SK-N-SH (cell line): ENCODE data around the gene DAB2. TPM values are rescaled to one million over a fixed set of nuclear protein-coding genes. Genes with fewer than 3 reads are reported as not detected.

Experiments used
- CTCF ChIA-PET: fragments of 300-600, 350-600 bp; formaldehyde crosslinking; extraction: SDS; loops from one replicate; lab custom pipeline; 2021; lab: Yijun Ruan, JAX
- POLR2A ChIA-PET: fragments of 350-600 bp; sonication (Branson Sonifier 250); formaldehyde crosslinking; extraction: SDS; loops from one replicate; lab custom pipeline; 2020; ENCODE audit warnings: antibody characterized with exemption, inconsistent platforms; lab: Yijun Ruan, JAX
- DNase-seq: peaks from one replicate; pipeline ENCODE4 v3.0.0; 2012
- H2AFZ ChIP-seq: fragments of 200-600 bp; sonication (generic); 2 replicates; pipeline ENCODE4 v1.8.1; 2016; ENCODE audit warnings: antibody characterized with exemption, mild to moderate bottlenecking, low read depth
- H3F3A ChIP-seq: fragments of 200-600 bp; sonication (generic); replicated peaks from 2 replicates; pipeline ENCODE3; 2016; ENCODE audit warnings: antibody characterized with exemption, mild to moderate bottlenecking; ENCODE audit not compliant: insufficient read depth
- H3K27ac ChIP-seq, 2 experiments: fragments of 200-500 bp in 1 of 2; fragments of 200-600 bp in 1 of 2; sonication (Bioruptor generic) in 1 of 2; sonication (generic), shearing (Covaris generic) in 1 of 2; 2 replicates each; pipeline versions ENCODE4 v1.5.1 to v1.6.1; 2014 to 2016; ENCODE audit warnings: low read depth in 2 of 2, inconsistent platforms in 1 of 2, low read length in 1 of 2, mild to moderate bottlenecking in 1 of 2, mixed read lengths in 1 of 2
- H3K27me3 ChIP-seq: fragments of 200-600 bp; sonication (generic), shearing (Covaris generic); 2 replicates; pipeline ENCODE4 v1.6.1; 2016; ENCODE audit warnings: mixed run types; ENCODE audit not compliant: insufficient read depth
- H3K36me3 ChIP-seq, 2 experiments: fragments of 200-500 bp in 1 of 2; fragments of 200-600 bp in 1 of 2; sonication (Bioruptor generic) in 1 of 2; sonication (generic) in 1 of 2; replicated peaks in 1 of 2; 2 replicates each; pipeline versions ENCODE3 to v1.5.1; 2014 to 2016; ENCODE audit warnings: low read length in 1 of 2, mild to moderate bottlenecking in 1 of 2; ENCODE audit not compliant: insufficient read depth in 2 of 2, control insufficient read depth in 1 of 2
- H3K4me1 ChIP-seq, 2 experiments: fragments of 200-500 bp in 1 of 2; fragments of 200-600 bp in 1 of 2; sonication (Bioruptor generic) in 1 of 2; sonication (generic), shearing (Covaris generic) in 1 of 2; 2 replicates each; pipeline versions ENCODE4 v1.5.1 to v1.6.1; 2014 to 2016; ENCODE audit warnings: low read depth in 1 of 2, low read length in 1 of 2, mixed run types in 1 of 2; ENCODE audit not compliant: insufficient read depth in 2 of 2, control insufficient read depth in 1 of 2
- H3K4me2 ChIP-seq: fragments of 200-600 bp; sonication (generic), shearing (Covaris generic); 2 replicates; pipeline ENCODE4 v1.6.1; 2017; ENCODE audit warnings: mixed run types
- H3K4me3 ChIP-seq, 2 experiments: fragments of 200-500 bp in 1 of 2; fragments of 200-600 bp in 1 of 2; sonication (Bioruptor generic) in 1 of 2; sonication (generic), shearing (Covaris generic) in 1 of 2; 2 replicates each; pipeline versions ENCODE4 v1.5.1 to v1.8.1; 2014 to 2016; ENCODE audit warnings: low read depth in 2 of 2, inconsistent platforms in 1 of 2, low read length in 1 of 2, mild to moderate bottlenecking in 1 of 2, mixed read lengths in 1 of 2, moderate library complexity in 1 of 2
- H3K79me2 ChIP-seq: fragments of 200-600 bp; sonication (generic); 2 replicates; pipeline ENCODE4 v1.8.1; 2017; ENCODE audit warnings: mild to moderate bottlenecking; ENCODE audit not compliant: insufficient read depth
- H3K9ac ChIP-seq: fragments of 200-600 bp; sonication (generic); 2 replicates; pipeline ENCODE4 v1.6.1; 2017; ENCODE audit warnings: mixed run types
- H3K9me2 ChIP-seq: fragments of 200-600 bp; sonication (generic); 2 replicates; pipeline ENCODE4 v1.6.1; 2017; ENCODE audit warnings: mixed run types
- H3K9me3 ChIP-seq: fragments of 200-600 bp; sonication (generic); 2 replicates; pipeline ENCODE4 v1.6.1; 2017; ENCODE audit warnings: mixed run types, mild to moderate bottlenecking, moderate library complexity
- H4K20me1 ChIP-seq: fragments of 200-600 bp; sonication (generic); 2 replicates; pipeline ENCODE4 v1.6.1; 2017; ENCODE audit warnings: mild to moderate bottlenecking, mixed run types; ENCODE audit not compliant: insufficient read depth
- CHD2 ChIP-seq: fragments of 150-350 bp; IDR thresholded peaks from 2 replicates; pipeline ENCODE4 v1.6.1; 2018; ENCODE audit warnings: low read length; ENCODE audit not compliant: partially characterized antibody
- CTCF ChIP-seq: fragments of 200-600 bp; sonication (generic); IDR thresholded peaks from 2 replicates; pipeline ENCODE4 v1.6.1; 2017; ENCODE audit warnings: antibody characterized with exemption, mild to moderate bottlenecking, moderate library complexity
- EP300 ChIP-seq, 2 experiments: IDR thresholded peaks; 2 replicates each; pipeline versions ENCODE4 v1.4.0 to v1.6.1; 2012; ENCODE audit warnings: borderline replicate concordance in 1 of 2, low read depth in 1 of 2, low read length in 1 of 2
- FOXJ3 ChIP-seq: sonication (generic); formaldehyde crosslinking; IDR thresholded peaks from 2 replicates; pipeline ENCODE4 v1.5.1; 2020; ENCODE audit warnings: mild to moderate bottlenecking, missing genetic modification reagents
- GABPA ChIP-seq: IDR thresholded peaks from 2 replicates; pipeline ENCODE4 v1.4.0; 2012; ENCODE audit warnings: low read depth, mild to moderate bottlenecking
- GATA2 ChIP-seq: sonication (generic); formaldehyde crosslinking; IDR thresholded peaks from 2 replicates; pipeline ENCODE4 v1.5.0; 2020; ENCODE audit warnings: mild to moderate bottlenecking, missing genetic modification reagents
- IRF3 ChIP-seq: fragments of 150-350 bp; IDR thresholded peaks from 2 replicates; pipeline ENCODE4 v1.6.1; 2016; ENCODE audit warnings: mild to moderate bottlenecking, low read depth, low read length
- MAX ChIP-seq: IDR thresholded peaks from 2 replicates; pipeline ENCODE4 v1.4.0; 2012; ENCODE audit warnings: low read depth
- MXI1 ChIP-seq: IDR thresholded peaks from 2 replicates; pipeline ENCODE4 v1.6.1; 2012; ENCODE audit warnings: mild to moderate bottlenecking, low read depth, low read length, improper control_type of control experiment
- PBX3 ChIP-seq: IDR thresholded peaks from 2 replicates; pipeline ENCODE4; 2012
- RAD21 ChIP-seq: IDR thresholded peaks from 2 replicates; pipeline ENCODE4 v1.6.1; 2012; ENCODE audit warnings: mild to moderate bottlenecking, low read length
- RCOR1 ChIP-seq: fragments of 150-350 bp; IDR thresholded peaks from 2 replicates; pipeline ENCODE4 v1.6.1; 2017; ENCODE audit warnings: antibody characterized with exemption, low read length
- REST ChIP-seq: IDR thresholded peaks from 2 replicates; pipeline ENCODE4 v1.6.1; 2012; ENCODE audit warnings: mild to moderate bottlenecking, low read depth, low read length, moderate library complexity
- SMC3 ChIP-seq: IDR thresholded peaks from 2 replicates; pipeline ENCODE4 v1.6.1; 2012; ENCODE audit warnings: low read depth, low read length, improper control_type of control experiment
- TAF1 ChIP-seq: IDR thresholded peaks from 2 replicates; pipeline ENCODE4 v1.6.1; 2012; ENCODE audit warnings: low read depth, mild to moderate bottlenecking, low read length, moderate library complexity, borderline replicate concordance
- TCF12 ChIP-seq: IDR thresholded peaks from 2 replicates; pipeline ENCODE4 v1.4.0; 2012
- WGBS: methylation state at CpG from one replicate; pipeline ENCODE4 v1.1.6; 2017; ENCODE audit warnings: low lambda C conversion rate; 5-methylcytosine and 5-hydroxymethylcytosine counted together
- polyA plus RNA-seq, 3 experiments: library from polyadenylated mRNA; depleted of rRNA; stranded (reverse); fragments of >200 nt; gene quantifications; 2 replicates each; pipeline ENCODE4 v1.2.3, GENCODE V29; 2012

The DAB2 gene
- polyA plus RNA-seq, 1 of the 3 experiments (the other 2 are of a cell fraction), result 23.7 TPM

GRCh38 chr5:39471836-39472508, 47.2 kb upstream of the DAB2 start:
- POLR2A ChIA-PET, result no interaction called here

More at GRCh38 chr5:39471836-39472508, 47.2 kb upstream of the DAB2 start:
- Histone ChIP-seq H3K4me1 (peaks cover 0 to 35% of the 10 kb centered on the region in 2 experiments; a peak in 3 of 4 replicates), H3K27ac (no peak overlapping the region), H3K9ac (no peak overlapping the region), H3K4me2 (no peak overlapping the region), H3K4me3 (no peak overlapping the region), H3K9me2 (no peaks in the 10 kb centered on the region), H2AFZ (no peak overlapping the region), H3K9me3 (no peaks in the 10 kb centered on the region), H4K20me1 (no peaks in the 10 kb centered on the region), H3F3A (peaks cover 12% of the 10 kb centered on the region), H3K79me2 (no peaks in the 10 kb centered on the region), H3K27me3 (no peaks in the 10 kb centered on the region), H3K36me3 (no peaks in the 10 kb centered on the region)
- TF ChIP-seq REST (no peak), MAX (no peak), CHD2 (no peak), FOXJ3 (CRISPR knock-in tag) (no peak), RAD21 (no peak), PBX3 (no peak), RCOR1 (no peak), CTCF (no peak), GABPA (no peak), EP300 (IDR thresholded peaks at IDR 0.05; ENCODE audit: borderline replicate concordance in 1 of 2, low read depth in 1 of 2, low read length in 1 of 2) (no peak), IRF3 (no peak), TAF1 (no peak), GATA2 (CRISPR knock-in tag) (no peak), MXI1 (no peak), SMC3 (no peak), TCF12 (no peak)
- 9% methylated on average over 3 of the region's 3 CpGs for WGBS
- DNase-seq, result no peak
- CTCF ChIA-PET, result no interaction called here
